Upper lobe of left lung (tissue), 4 donors: ENCODE results near the gene OSBP2.

Source experiments
- POLR2A ChIP-seq, 4 donors: fragments of 450-650 bp; IDR thresholded peaks; one replicate each; pipeline ENCODE4 v1.5.1; 2016 to 2017; ENCODE audit warnings: antibody characterized with exemption in 4 of 4, mild to moderate bottlenecking in 2 of 4
- TF ChIP-seq, protein P1 (sequence below), 6 experiments: fragments of 450-650 bp in 4 of 6; fragments of 200-600 bp in 2 of 6; sonication (generic) in 2 of 6; IDR thresholded peaks; one replicate each; pipeline ENCODE4 v1.5.1; 2016 to 2019; ENCODE audit warnings: antibody characterized with exemption in 6 of 6

DNA sequence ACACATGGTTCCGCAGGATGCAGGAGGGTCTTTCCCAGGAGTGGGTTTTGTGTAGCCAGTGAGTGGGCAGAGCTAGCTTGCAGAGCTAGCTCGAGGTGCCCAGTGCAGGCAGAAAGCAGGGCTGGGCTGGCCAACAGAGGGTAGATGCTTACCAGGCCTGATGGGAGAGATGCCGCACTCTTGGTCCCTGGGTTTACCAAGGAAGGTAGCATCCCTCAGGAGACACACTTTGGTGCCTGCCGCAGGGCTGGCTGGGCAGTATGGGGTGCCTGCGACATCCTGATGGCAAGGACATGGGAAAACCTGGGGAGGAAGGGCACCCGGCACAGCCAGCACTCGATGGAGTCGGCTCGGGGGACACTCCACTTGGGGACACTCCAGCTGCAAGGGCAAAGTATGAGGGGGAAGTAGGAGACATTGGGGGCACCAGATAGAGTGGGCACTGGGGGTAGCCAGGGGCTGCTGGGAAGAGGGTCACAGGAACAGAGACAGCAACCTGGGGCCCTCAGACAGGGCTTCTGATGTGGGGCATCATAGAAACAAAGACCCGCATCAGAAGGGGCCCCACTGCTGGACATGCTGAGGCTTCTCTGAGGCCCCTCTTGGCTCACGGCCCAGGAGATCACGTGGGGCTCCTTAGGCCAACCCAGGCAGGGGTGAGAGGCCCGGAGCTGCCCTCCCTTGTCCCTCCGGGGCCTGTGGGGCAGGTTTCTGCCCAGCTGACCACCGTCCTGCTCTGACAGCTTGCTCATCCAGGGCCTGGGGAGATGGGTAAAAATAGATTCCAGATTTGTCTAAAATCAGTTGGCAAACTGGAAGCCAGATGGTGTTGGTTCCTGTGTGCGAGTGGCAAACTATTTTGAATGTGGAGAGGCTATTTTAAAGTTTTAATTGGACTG lies 184.1 kb downstream of the OSBP2 start:
- TF ChIP-seq, protein P1, sequence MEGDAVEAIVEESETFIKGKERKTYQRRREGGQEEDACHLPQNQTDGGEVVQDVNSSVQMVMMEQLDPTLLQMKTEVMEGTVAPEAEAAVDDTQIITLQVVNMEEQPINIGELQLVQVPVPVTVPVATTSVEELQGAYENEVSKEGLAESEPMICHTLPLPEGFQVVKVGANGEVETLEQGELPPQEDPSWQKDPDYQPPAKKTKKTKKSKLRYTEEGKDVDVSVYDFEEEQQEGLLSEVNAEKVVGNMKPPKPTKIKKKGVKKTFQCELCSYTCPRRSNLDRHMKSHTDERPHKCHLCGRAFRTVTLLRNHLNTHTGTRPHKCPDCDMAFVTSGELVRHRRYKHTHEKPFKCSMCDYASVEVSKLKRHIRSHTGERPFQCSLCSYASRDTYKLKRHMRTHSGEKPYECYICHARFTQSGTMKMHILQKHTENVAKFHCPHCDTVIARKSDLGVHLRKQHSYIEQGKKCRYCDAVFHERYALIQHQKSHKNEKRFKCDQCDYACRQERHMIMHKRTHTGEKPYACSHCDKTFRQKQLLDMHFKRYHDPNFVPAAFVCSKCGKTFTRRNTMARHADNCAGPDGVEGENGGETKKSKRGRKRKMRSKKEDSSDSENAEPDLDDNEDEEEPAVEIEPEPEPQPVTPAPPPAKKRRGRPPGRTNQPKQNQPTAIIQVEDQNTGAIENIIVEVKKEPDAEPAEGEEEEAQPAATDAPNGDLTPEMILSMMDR (IDR thresholded peaks at IDR 0.05) = no peak
- TF ChIP-seq POLR2A (IDR thresholded peaks at IDR 0.05) = no peak
